Measurements from ENCODE around the gene GSG1L. TPM values are rescaled to one million over a fixed set of nuclear protein-coding genes. Genes with fewer than 3 reads are reported as not detected.

The GSG1L gene
- total and polyA plus RNA-seq, 9 of the 15 experiments (the other 6 are each of a cell fraction or from before 2014, with no cell fraction given): not detected

DNA sequence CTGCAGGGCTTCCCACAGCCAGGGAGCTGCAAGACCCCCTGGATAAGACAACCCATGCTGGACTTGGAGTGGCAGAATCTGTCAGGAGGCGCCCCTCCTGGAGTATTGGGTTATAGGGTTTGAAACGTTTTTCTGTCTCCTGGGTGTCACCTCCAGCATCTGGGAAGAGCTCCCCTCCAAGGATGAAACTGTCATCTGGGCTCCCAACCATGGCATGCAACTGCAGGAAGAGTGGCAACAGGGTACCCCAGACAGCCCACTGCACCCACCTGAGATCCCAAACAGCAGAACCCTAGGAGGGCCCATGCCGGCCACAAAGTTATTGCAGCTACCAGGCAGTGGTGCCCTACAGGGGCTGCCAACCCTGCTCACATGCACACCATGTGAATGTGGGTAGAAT is 636 bp upstream of the GSG1L start:
- DNase-seq (ENCODE audit: extremely low read depth in 1 of 4, low spot score in 3 of 4): no peak
- H3K4me1 ChIP-seq (replicated peaks in 1 of 2; ENCODE audit: control insufficient read depth in 2 of 2, insufficient read depth in 2 of 2, low read length in 2 of 2): no peaks in the 10 kb centered on the region
- H3K27ac ChIP-seq (ENCODE audit: extremely low read depth, low read depth, low read length): no peak overlapping the region
- intact Hi-C loops (cut with micrococcal nuclease) (no loop called here), in situ Hi-C loops (cut with MboI) (no loop called here)
- no peak for ATAC-seq
- no TSS peak for BruUV-seq (replicated peaks)
- POLR2A ChIA-PET: interaction anchor here (1.0 kb wide), 1 partner anchor 11 kb away, joined by 4 read pairs; no protein-coding TSS in a partner anchor
- 4% methylated on average over 3 of the region's 3 CpGs for WGBS (ENCODE audit: insufficient coverage, low coverage, missing lambda C conversion rate)
- H4K20me1 ChIP-seq (replicated peaks; ENCODE audit: control insufficient read depth, insufficient read depth, low read length): no peaks in the 10 kb centered on the region; the same call in 1 of the 2 replicates
- no peak overlapping the region for H2AFZ ChIP-seq (ENCODE audit: low read depth, low read length)
- no peak for FAIRE-seq
- no peak overlapping the region for H3K4me3 ChIP-seq
- peaks cover 46 to 66% of the 10 kb centered on the region in 2 experiments for H3K27me3 ChIP-seq (ENCODE audit: control insufficient read depth in 2 of 2, insufficient read depth in 2 of 2, low read length in 2 of 2)
- H3K9me3 ChIP-seq (replicated peaks; ENCODE audit: control insufficient read depth, insufficient read depth, low read depth, low read length): no peaks in the 10 kb centered on the region
- H3K9ac ChIP-seq (ENCODE audit: insufficient read depth in 1 of 2, low read depth in 2 of 2, low read length in 2 of 2): no peak overlapping the region
- CTCF ChIA-PET (ENCODE audit: low intra/inter-chr PET ratio): no interaction called here
- no peak overlapping the region for H3K4me2 ChIP-seq (ENCODE audit: insufficient read depth, low read length)
- no peaks in the 10 kb centered on the region for H3K79me2 ChIP-seq (ENCODE audit: control insufficient read depth, insufficient read depth, low read length)
- no peak for TF ChIP-seq CBFB (CRISPR knock-in tag; IDR thresholded peaks at IDR 0.05)
- TF ChIP-seq RBM25 (IDR thresholded peaks at IDR 0.05; ENCODE audit: low read depth, low read length, severe bottlenecking): no peak
- no peak for TF ChIP-seq FOXK2 (conservative IDR thresholded peaks at IDR 0.05 in 1 of 2, IDR thresholded peaks at IDR 0.05 in 1 of 2; ENCODE audit: low read depth in 2 of 2)
- H3K9me1 ChIP-seq (ENCODE audit: control insufficient read depth, insufficient read depth, low read length): no peaks in the 10 kb centered on the region
- H3K36me3 ChIP-seq (ENCODE audit: control insufficient read depth, insufficient read depth, low read length): no peaks in the 10 kb centered on the region

DNA sequence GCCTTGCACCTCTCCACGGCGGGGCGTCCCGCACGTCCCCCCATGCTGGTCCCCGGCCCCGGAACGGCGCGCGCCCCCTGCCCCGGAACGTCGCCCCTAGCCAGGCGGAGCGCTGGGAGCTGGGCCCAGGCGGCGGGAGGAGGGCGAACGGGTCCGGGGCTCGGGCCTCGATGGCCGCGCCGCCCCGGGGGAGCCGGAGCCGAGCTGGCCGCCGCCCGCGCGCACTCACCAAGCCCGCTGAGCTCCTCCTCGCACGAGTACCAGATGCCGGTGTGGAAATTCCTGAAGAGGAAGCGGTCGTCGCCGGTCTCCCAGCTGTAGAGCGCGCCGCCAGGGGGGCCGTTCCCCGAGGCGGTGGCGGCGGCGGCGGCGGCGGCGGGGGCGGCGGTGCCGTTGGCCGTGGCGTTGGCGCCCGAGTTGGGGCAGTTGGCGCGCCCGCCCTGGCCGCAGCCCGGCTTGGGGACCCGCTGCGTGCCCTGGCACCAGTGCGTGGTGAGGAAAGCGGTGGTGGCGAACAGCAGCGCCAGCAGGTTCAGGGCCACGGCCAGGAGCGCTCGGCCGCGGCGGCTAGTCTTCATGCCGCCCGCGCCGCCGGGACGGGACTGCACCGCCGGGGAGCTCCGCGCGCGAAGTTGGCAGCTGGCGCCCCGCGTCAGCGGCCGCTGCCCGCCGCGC is 530 bp downstream of the GSG1L start:
- H3K9me1 ChIP-seq (ENCODE audit: control insufficient read depth, insufficient read depth, low read length): no peaks in the 10 kb centered on the region
- H3K9me3 ChIP-seq (replicated peaks; ENCODE audit: control insufficient read depth, insufficient read depth, low read depth, low read length): no peaks in the 10 kb centered on the region
- no peak overlapping the region for H2AFZ ChIP-seq (ENCODE audit: low read depth, low read length)
- no peak overlapping the region for H3K4me2 ChIP-seq (ENCODE audit: insufficient read depth, low read length)
- CTCF ChIA-PET (ENCODE audit: low intra/inter-chr PET ratio): no interaction called here
- intact Hi-C loops (cut with micrococcal nuclease) (no loop called here), in situ Hi-C loops (cut with MboI) (no loop called here)
- no peaks in the 10 kb centered on the region for H3K36me3 ChIP-seq (ENCODE audit: control insufficient read depth, insufficient read depth, low read length)
- no peaks in the 10 kb centered on the region for H3K79me2 ChIP-seq (ENCODE audit: control insufficient read depth, insufficient read depth, low read length)
- no peaks in the 10 kb centered on the region for H3K4me1 ChIP-seq (replicated peaks in 1 of 2; ENCODE audit: control insufficient read depth in 2 of 2, insufficient read depth in 2 of 2, low read length in 2 of 2)
- DNase-seq (ENCODE audit: extremely low read depth in 1 of 4, low spot score in 3 of 4) (no peak), ATAC-seq (no peak), FAIRE-seq (no peak)
- H3K4me3 ChIP-seq: no peak overlapping the region
- POLR2A ChIA-PET: no interaction called here
- peaks cover 46 to 71% of the 10 kb centered on the region in 2 experiments for H3K27me3 ChIP-seq (ENCODE audit: control insufficient read depth in 2 of 2, insufficient read depth in 2 of 2, low read length in 2 of 2)
- 22% methylated on average over 20 of the region's 99 CpGs for WGBS (ENCODE audit: insufficient coverage, low coverage, missing lambda C conversion rate)
- no peaks in the 10 kb centered on the region; the same call in 1 of the 2 replicates for H4K20me1 ChIP-seq (replicated peaks; ENCODE audit: control insufficient read depth, insufficient read depth, low read length)
- BruUV-seq (replicated peaks): no TSS peak
- H3K9ac ChIP-seq (ENCODE audit: insufficient read depth in 1 of 2, low read depth in 2 of 2, low read length in 2 of 2): no peak overlapping the region
- no peak overlapping the region for H3K27ac ChIP-seq (ENCODE audit: extremely low read depth, low read depth, low read length)
- TF ChIP-seq ZNF398 (CRISPR knock-in tag; IDR thresholded peaks at IDR 0.05): no peak
- no peak for TF ChIP-seq ZNF589 (CRISPR knock-in tag; IDR thresholded peaks at IDR 0.05; ENCODE audit: low read depth)
- TF ChIP-seq HDAC8 (tag; IDR thresholded peaks at IDR 0.05): no peak
- no peak for TF ChIP-seq ZNF124 (CRISPR knock-in tag; IDR thresholded peaks at IDR 0.05)
- TF ChIP-seq FIP1L1 (IDR thresholded peaks at IDR 0.05; ENCODE audit: low read depth, low read length, poor library complexity, severe bottlenecking): no peak
- TF ChIP-seq, protein P1, sequence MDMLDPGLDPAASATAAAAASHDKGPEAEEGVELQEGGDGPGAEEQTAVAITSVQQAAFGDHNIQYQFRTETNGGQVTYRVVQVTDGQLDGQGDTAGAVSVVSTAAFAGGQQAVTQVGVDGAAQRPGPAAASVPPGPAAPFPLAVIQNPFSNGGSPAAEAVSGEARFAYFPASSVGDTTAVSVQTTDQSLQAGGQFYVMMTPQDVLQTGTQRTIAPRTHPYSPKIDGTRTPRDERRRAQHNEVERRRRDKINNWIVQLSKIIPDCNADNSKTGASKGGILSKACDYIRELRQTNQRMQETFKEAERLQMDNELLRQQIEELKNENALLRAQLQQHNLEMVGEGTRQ (CRISPR knock-in tag; IDR thresholded peaks at IDR 0.05): no peak
- no peak for TF ChIP-seq CCNT2 (IDR thresholded peaks at IDR 0.05; ENCODE audit: borderline replicate concordance, extremely low read depth, insufficient read length, low read depth, low read length)
- TF ChIP-seq MAZ (CRISPR knock-in tag; conservative IDR thresholded peaks at IDR 0.05 in 1 of 2, IDR thresholded peaks at IDR 0.05 in 1 of 2): no peak
- TF ChIP-seq RUNX1 (IDR thresholded peaks at IDR 0.05; ENCODE audit: low read depth): no peak
- TF ChIP-seq KLF10 (CRISPR knock-in tag; IDR thresholded peaks at IDR 0.05): no peak

Data from K562 (cell line).